ENCODE data around the gene CNTN4. TPM values are rescaled to one million over a fixed set of nuclear protein-coding genes. Genes with fewer than 3 reads are reported as not detected.
A peak's percentile ranks its signal among the peaks of the same experiment; 100 is the strongest.

The CNTN4 gene
- total RNA-seq, 1 donor = under 0.01 TPM

DNA sequence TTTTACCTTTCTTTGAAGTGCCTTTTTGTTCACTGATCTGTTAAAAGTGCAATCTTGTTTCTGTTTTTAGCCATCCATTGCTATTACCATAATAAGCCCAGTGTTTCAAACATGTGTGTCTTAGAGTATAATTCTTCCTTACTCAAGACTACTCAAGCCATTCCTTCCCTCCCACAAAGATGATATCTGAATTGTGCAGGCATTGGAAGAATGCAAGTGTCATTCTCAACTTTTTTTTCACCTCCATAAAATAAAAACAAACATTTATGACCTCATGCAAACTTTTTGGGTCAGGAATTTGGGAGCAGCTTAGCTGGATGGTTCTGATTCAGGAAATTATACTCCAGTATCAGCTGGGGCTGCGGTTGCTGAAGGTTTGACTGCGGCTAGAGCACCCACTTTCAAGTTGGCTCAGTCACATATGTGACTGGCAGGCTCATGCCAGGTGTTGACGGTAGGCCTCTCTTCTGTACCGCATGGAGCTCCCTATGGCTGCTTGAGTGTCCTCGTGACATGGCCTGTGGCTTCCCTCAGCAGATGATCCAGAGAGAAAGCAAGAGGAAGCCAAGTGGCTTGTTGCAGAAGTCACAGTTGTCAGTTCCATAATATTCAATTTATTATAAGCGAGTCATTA lies 490.8 kb downstream of the CNTN4 start:
- Histone ChIP-seq H2AFZ (ENCODE audit: low read length) (no peak overlapping the region), H3K27ac (ENCODE audit: low read depth, low read length) (no peak overlapping the region), H3K4me2 (ENCODE audit: insufficient read depth, low read length) (no peak overlapping the region), H3K27me3 (ENCODE audit: insufficient read depth, low read length) (no peaks in the 10 kb centered on the region), H3K9me3 (ENCODE audit: low read depth, low read length) (no peaks in the 10 kb centered on the region), H3K79me2 (ENCODE audit: insufficient read depth, low read length) (no peaks in the 10 kb centered on the region), H3K4me3 (ENCODE audit: insufficient read depth, low read length) (no peak overlapping the region), H3K36me3 (ENCODE audit: insufficient read depth, low read length) (no peaks in the 10 kb centered on the region), H4K20me1 (ENCODE audit: insufficient read depth, low read length) (no peaks in the 10 kb centered on the region), H3K4me1 (ENCODE audit: insufficient read depth, low read length) (no peaks in the 10 kb centered on the region)
- TF ChIP-seq, protein P1, sequence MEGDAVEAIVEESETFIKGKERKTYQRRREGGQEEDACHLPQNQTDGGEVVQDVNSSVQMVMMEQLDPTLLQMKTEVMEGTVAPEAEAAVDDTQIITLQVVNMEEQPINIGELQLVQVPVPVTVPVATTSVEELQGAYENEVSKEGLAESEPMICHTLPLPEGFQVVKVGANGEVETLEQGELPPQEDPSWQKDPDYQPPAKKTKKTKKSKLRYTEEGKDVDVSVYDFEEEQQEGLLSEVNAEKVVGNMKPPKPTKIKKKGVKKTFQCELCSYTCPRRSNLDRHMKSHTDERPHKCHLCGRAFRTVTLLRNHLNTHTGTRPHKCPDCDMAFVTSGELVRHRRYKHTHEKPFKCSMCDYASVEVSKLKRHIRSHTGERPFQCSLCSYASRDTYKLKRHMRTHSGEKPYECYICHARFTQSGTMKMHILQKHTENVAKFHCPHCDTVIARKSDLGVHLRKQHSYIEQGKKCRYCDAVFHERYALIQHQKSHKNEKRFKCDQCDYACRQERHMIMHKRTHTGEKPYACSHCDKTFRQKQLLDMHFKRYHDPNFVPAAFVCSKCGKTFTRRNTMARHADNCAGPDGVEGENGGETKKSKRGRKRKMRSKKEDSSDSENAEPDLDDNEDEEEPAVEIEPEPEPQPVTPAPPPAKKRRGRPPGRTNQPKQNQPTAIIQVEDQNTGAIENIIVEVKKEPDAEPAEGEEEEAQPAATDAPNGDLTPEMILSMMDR (IDR thresholded peaks at IDR 0.05; ENCODE audit: extremely low read depth, low read depth, low read length) = no peak
- peak; percentile 15 for DNase-seq (ENCODE audit: insufficient read length, low spot score, missing footprints)

- Histone ChIP-seq H4K20me1 (ENCODE audit: insufficient read depth, low read length) (no peaks in the 10 kb centered on the region), H3K27ac (ENCODE audit: low read depth, low read length) (no peak overlapping the region), H3K4me1 (ENCODE audit: insufficient read depth, low read length) (no peaks in the 10 kb centered on the region), H3K9me3 (ENCODE audit: low read depth, low read length) (no peaks in the 10 kb centered on the region), H3K79me2 (ENCODE audit: insufficient read depth, low read length) (no peaks in the 10 kb centered on the region), H3K4me2 (ENCODE audit: insufficient read depth, low read length) (no peak overlapping the region), H3K36me3 (ENCODE audit: insufficient read depth, low read length) (no peaks in the 10 kb centered on the region), H3K27me3 (ENCODE audit: insufficient read depth, low read length) (no peaks in the 10 kb centered on the region), H3K4me3 (ENCODE audit: insufficient read depth, low read length) (no peak overlapping the region), H2AFZ (ENCODE audit: low read length) (no peak overlapping the region)
- TF ChIP-seq, protein P1 (IDR thresholded peaks at IDR 0.05; ENCODE audit: extremely low read depth, low read depth, low read length) = no peak
- no peak for DNase-seq (ENCODE audit: insufficient read length, low spot score, missing footprints)
These were observed 496.8 kb downstream of the CNTN4 start for GRCh38 chr3:2595486-2595885.

GRCh38 chr3:2597615-2598014 lies 498.9 kb downstream of the CNTN4 start:
- Histone ChIP-seq H3K4me2 (ENCODE audit: insufficient read depth, low read length) (no peak overlapping the region), H3K36me3 (ENCODE audit: insufficient read depth, low read length) (no peaks in the 10 kb centered on the region), H3K27ac (ENCODE audit: low read depth, low read length) (no peak overlapping the region), H4K20me1 (ENCODE audit: insufficient read depth, low read length) (no peaks in the 10 kb centered on the region), H2AFZ (ENCODE audit: low read length) (no peak overlapping the region), H3K4me3 (ENCODE audit: insufficient read depth, low read length) (no peak overlapping the region), H3K4me1 (ENCODE audit: insufficient read depth, low read length) (no peaks in the 10 kb centered on the region), H3K9me3 (ENCODE audit: low read depth, low read length) (no peaks in the 10 kb centered on the region), H3K79me2 (ENCODE audit: insufficient read depth, low read length) (no peaks in the 10 kb centered on the region), H3K27me3 (ENCODE audit: insufficient read depth, low read length) (no peaks in the 10 kb centered on the region)
- TF ChIP-seq, protein P1 (IDR thresholded peaks at IDR 0.05; ENCODE audit: extremely low read depth, low read depth, low read length) = no peak
- no peak for DNase-seq (ENCODE audit: insufficient read length, low spot score, missing footprints)

- Histone ChIP-seq H3K4me3 (ENCODE audit: insufficient read depth, low read length) (no peak overlapping the region), H3K27me3 (ENCODE audit: insufficient read depth, low read length) (no peaks in the 10 kb centered on the region), H3K79me2 (ENCODE audit: insufficient read depth, low read length) (no peaks in the 10 kb centered on the region)
These were observed 500.8 kb downstream of the CNTN4 start for GRCh38 chr3:2599471-2599870.

More at GRCh38 chr3:2599471-2599870, 500.8 kb downstream of the CNTN4 start:
- TF ChIP-seq, protein P1 (IDR thresholded peaks at IDR 0.05; ENCODE audit: extremely low read depth, low read depth, low read length) = no peak
- Histone ChIP-seq H3K4me2 (ENCODE audit: insufficient read depth, low read length) (no peak overlapping the region), H3K9me3 (ENCODE audit: low read depth, low read length) (no peaks in the 10 kb centered on the region), H3K36me3 (ENCODE audit: insufficient read depth, low read length) (no peaks in the 10 kb centered on the region), H4K20me1 (ENCODE audit: insufficient read depth, low read length) (no peaks in the 10 kb centered on the region), H3K4me1 (ENCODE audit: insufficient read depth, low read length) (no peaks in the 10 kb centered on the region), H3K27ac (ENCODE audit: low read depth, low read length) (no peak overlapping the region), H2AFZ (ENCODE audit: low read length) (no peak overlapping the region)
- DNase-seq (ENCODE audit: insufficient read length, low spot score, missing footprints) = no peak

Measured in osteoblast (primary cell).